Activated naive CD4-positive, alpha-beta T cell treated with anti-CD3 and anti-CD28 coated beads, Interleukin-2, amount 50 U/mL, for 16 hours (primary cell): ENCODE data around the gene SETMAR.

ENCODE experiments used
- DNase-seq: peaks from one replicate; pipeline ENCODE4 v3.0.0-alpha.2; 2020

The SETMAR gene

GRCh38 chr3:4355401-4356219 is 52.4 kb downstream of the SETMAR start:
- no peak for DNase-seq

GRCh38 chr3:4356220-4356540 is 53.0 kb downstream of the SETMAR start:
- no peak for DNase-seq

- DNase-seq = no peak
These were observed 53.6 kb downstream of the SETMAR start for GRCh38 chr3:4356546-4357410.

GRCh38 chr3:4358273-4358672 is 55.1 kb downstream of the SETMAR start:
- DNase-seq = no peak

- no peak for DNase-seq
These were observed 56.8 kb downstream of the SETMAR start for GRCh38 chr3:4359805-4360502.

- no peak for DNase-seq
These were observed 57.6 kb downstream of the SETMAR start for GRCh38 chr3:4360817-4361216.

GRCh38 chr3:4362523-4362922 is 59.4 kb downstream of the SETMAR start:
- no peak for DNase-seq
